Measurements from ENCODE around the gene CALN1.

Gene CALN1

DNA sequence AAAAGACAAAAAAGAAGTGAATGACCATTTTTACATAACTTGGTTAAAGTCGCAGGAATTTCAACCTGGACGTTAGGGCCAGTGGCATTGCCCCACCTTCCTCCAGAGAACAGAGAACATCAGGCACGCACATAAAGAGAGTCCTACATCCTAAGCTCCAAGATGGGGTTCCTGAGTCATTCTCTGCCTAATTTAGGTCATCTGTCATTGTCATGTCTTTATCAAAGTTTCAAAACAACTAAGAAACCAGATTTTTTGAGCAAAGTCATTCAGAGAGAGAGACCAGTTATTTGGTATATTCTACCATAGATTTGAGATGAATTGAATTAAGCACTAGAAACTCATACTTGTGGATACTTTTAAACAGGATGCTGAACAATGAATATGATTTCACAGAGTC lies 241.7 kb downstream of the CALN1 start:
- TF ChIP-seq, protein P1, sequence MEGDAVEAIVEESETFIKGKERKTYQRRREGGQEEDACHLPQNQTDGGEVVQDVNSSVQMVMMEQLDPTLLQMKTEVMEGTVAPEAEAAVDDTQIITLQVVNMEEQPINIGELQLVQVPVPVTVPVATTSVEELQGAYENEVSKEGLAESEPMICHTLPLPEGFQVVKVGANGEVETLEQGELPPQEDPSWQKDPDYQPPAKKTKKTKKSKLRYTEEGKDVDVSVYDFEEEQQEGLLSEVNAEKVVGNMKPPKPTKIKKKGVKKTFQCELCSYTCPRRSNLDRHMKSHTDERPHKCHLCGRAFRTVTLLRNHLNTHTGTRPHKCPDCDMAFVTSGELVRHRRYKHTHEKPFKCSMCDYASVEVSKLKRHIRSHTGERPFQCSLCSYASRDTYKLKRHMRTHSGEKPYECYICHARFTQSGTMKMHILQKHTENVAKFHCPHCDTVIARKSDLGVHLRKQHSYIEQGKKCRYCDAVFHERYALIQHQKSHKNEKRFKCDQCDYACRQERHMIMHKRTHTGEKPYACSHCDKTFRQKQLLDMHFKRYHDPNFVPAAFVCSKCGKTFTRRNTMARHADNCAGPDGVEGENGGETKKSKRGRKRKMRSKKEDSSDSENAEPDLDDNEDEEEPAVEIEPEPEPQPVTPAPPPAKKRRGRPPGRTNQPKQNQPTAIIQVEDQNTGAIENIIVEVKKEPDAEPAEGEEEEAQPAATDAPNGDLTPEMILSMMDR (IDR thresholded peaks at IDR 0.05): no peak
- Histone ChIP-seq H3K79me2 (no peaks in the 10 kb centered on the region), H2AFZ (no peak overlapping the region)

DNA sequence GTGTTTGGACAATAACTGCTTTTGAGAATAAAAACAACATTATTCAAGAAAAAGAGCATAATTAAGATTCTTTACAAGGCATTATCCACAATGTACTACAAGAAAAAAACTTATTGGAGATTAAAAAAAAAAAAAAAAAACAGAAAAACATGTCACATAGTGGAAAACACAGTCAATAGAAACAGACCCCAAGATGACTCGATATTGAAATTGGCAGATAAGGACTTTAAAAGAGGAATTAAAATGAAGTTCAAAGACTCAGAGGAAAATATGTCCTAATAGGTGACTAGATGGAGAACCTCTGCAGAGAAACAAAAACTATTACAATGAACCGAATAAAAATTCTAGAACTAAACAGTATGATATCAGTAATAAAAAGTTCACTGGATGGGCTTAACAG lies 248.9 kb downstream of the CALN1 start:
- TF ChIP-seq, protein P1 (IDR thresholded peaks at IDR 0.05): no peak
- Histone ChIP-seq H2AFZ (no peak overlapping the region), H3K9ac (no peak overlapping the region), H3K27ac (no peak overlapping the region), H3K9me3 (ENCODE audit: control insufficient read depth, low read length) (no peaks in the 10 kb centered on the region), H3K27me3 (ENCODE audit: control insufficient read depth, insufficient read depth, low read length) (no peaks in the 10 kb centered on the region), H3K4me1 (no peaks in the 10 kb centered on the region), H3K36me3 (ENCODE audit: control insufficient read depth, insufficient read depth, low read length) (no peaks in the 10 kb centered on the region), H3K4me3 (ENCODE audit: low read depth, low read length) (no peak overlapping the region), H3K79me2 (no peaks in the 10 kb centered on the region), H3K4me2 (ENCODE audit: low read length) (no peak overlapping the region)

More for the DNA sequence above, 241.7 kb downstream of the CALN1 start:
- Histone ChIP-seq H3K36me3 (ENCODE audit: control insufficient read depth, insufficient read depth, low read length) (no peaks in the 10 kb centered on the region), H3K27ac (no peak overlapping the region), H3K9ac (no peak overlapping the region), H3K4me2 (ENCODE audit: low read length) (no peak overlapping the region), H3K4me1 (no peaks in the 10 kb centered on the region), H3K4me3 (ENCODE audit: low read depth, low read length) (no peak overlapping the region), H3K9me3 (ENCODE audit: control insufficient read depth, low read length) (no peaks in the 10 kb centered on the region), H3K27me3 (ENCODE audit: control insufficient read depth, insufficient read depth, low read length) (no peaks in the 10 kb centered on the region)

DNA sequence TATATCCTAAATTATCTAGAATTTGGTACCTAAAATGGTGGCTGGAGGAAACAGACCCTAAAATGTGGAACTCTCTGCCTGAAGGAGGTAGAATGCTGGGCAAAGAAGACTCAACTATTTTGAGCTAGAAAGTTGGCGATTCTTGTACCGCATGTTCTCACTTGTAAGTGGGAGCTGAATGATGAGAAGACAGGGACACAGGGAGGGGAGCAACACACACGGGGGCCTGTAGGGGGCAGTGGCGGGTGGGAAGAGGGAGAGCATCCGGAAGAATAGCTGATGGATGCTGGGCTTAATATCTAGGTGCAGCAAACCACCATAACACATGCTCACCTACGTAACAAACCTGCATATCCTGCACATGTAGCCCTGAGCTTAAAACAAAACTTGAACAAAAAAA lies 250.6 kb downstream of the CALN1 start:
- H3K4me2 ChIP-seq (ENCODE audit: low read length): no peak overlapping the region
- no peak overlapping the region for H3K4me3 ChIP-seq (ENCODE audit: low read depth, low read length)
- no peaks in the 10 kb centered on the region for H3K9me3 ChIP-seq (ENCODE audit: control insufficient read depth, low read length)
- H3K27me3 ChIP-seq (ENCODE audit: control insufficient read depth, insufficient read depth, low read length): no peaks in the 10 kb centered on the region
- H3K79me2 ChIP-seq: no peaks in the 10 kb centered on the region
- no peak overlapping the region for H3K9ac ChIP-seq
- no peak overlapping the region for H2AFZ ChIP-seq
- TF ChIP-seq, protein P1 (IDR thresholded peaks at IDR 0.05): no peak
- H3K4me1 ChIP-seq: no peaks in the 10 kb centered on the region
- H3K36me3 ChIP-seq (ENCODE audit: control insufficient read depth, insufficient read depth, low read length): no peaks in the 10 kb centered on the region
- H3K27ac ChIP-seq: no peak overlapping the region

DNA sequence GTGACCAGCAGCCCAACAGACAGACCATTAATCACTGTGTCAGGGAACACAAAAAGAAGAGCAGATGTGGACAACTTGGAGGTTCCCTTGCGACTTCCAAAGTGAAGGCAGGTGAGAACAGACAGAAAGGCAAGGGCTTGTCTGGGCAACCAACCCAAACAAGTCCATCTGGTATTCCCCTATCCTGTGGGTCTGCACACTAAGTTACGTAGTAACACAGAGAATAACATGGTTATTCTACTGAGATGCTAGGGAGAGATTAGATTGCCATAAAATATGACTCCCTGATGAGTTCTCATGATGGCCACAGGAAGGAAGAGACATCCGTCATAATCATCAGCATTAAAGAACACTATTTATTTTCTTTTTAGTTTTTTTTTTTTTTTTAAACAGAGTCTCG lies 252.2 kb downstream of the CALN1 start:
- H2AFZ ChIP-seq: no peak overlapping the region

DNA sequence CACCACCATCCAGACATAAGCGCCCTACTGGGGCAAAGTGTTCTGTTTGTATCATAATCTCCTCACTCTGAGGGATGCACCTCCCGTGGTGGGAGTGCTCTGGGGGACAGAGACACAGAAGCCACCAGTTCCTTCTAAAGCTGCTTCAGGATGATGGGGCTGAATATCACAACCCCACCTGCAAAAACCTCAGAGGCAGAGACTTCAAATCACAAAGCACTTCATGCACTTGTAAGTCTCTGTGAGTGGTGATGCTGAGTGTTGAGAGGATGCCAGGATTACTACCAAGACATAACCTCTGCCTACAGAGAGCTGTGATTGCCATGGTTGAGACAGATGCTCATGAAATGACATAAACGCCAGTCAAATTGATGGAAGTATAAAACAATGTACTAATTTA lies 255.5 kb downstream of the CALN1 start:
- Histone ChIP-seq H3K9ac (no peak overlapping the region), H3K4me2 (ENCODE audit: low read length) (no peak overlapping the region), H3K27ac (no peak overlapping the region), H3K79me2 (no peaks in the 10 kb centered on the region), H3K36me3 (ENCODE audit: control insufficient read depth, insufficient read depth, low read length) (no peaks in the 10 kb centered on the region), H2AFZ (no peak overlapping the region), H3K27me3 (ENCODE audit: control insufficient read depth, insufficient read depth, low read length) (no peaks in the 10 kb centered on the region), H3K4me1 (no peaks in the 10 kb centered on the region), H3K9me3 (ENCODE audit: control insufficient read depth, low read length) (no peaks in the 10 kb centered on the region), H3K4me3 (ENCODE audit: low read depth, low read length) (no peak overlapping the region)
- TF ChIP-seq, protein P1 (IDR thresholded peaks at IDR 0.05): no peak

More for the DNA sequence above, 252.2 kb downstream of the CALN1 start:
- Histone ChIP-seq H3K27ac (no peak overlapping the region), H3K79me2 (no peaks in the 10 kb centered on the region), H3K9me3 (ENCODE audit: control insufficient read depth, low read length) (no peaks in the 10 kb centered on the region), H3K27me3 (ENCODE audit: control insufficient read depth, insufficient read depth, low read length) (no peaks in the 10 kb centered on the region), H3K4me3 (ENCODE audit: low read depth, low read length) (no peak overlapping the region), H3K36me3 (ENCODE audit: control insufficient read depth, insufficient read depth, low read length) (no peaks in the 10 kb centered on the region), H3K4me2 (ENCODE audit: low read length) (no peak overlapping the region), H3K4me1 (no peaks in the 10 kb centered on the region), H3K9ac (no peak overlapping the region)
- TF ChIP-seq, protein P1 (IDR thresholded peaks at IDR 0.05): no peak

Data from parathyroid adenoma (tissue), 2 donors.